Hepatocyte (in vitro differentiated cells): ENCODE data around the gene NKX2-2. TPM values are rescaled to one million over a fixed set of nuclear protein-coding genes. Genes with fewer than 3 reads are reported as not detected.

Experiments used
- DNase-seq: peaks from one replicate; pipeline ENCODE4 v3.0.0-alpha.2; 2016; ENCODE audit warnings: low spot score
- H2AFZ ChIP-seq: fragments of 200-600 bp; sonication (generic); 2 replicates; pipeline ENCODE4 v1.6.0; 2016; ENCODE audit warnings: antibody characterized with exemption, mild to moderate bottlenecking
- H3K27ac ChIP-seq: fragments of 200-600 bp; sonication (generic); 2 replicates; pipeline ENCODE4 v1.5.1; 2016; ENCODE audit warnings: mild to moderate bottlenecking
- H3K27me3 ChIP-seq: fragments of 200-600 bp; sonication (generic); 2 replicates; pipeline ENCODE4 v1.6.1; 2016
- H3K36me3 ChIP-seq: fragments of 200-600 bp; sonication (generic); replicated peaks from 2 replicates; pipeline ENCODE4 v1.5.1; 2016; ENCODE audit warnings: low read depth; ENCODE audit not compliant: insufficient read depth
- H3K4me1 ChIP-seq: fragments of 200-600 bp; sonication (generic); 2 replicates; pipeline ENCODE4 v1.5.1; 2016; ENCODE audit warnings: mild to moderate bottlenecking, moderate library complexity; ENCODE audit not compliant: insufficient read depth
- H3K4me2 ChIP-seq: fragments of 200-600 bp; sonication (generic); 2 replicates; pipeline ENCODE4 v1.6.0; 2016
- H3K4me3 ChIP-seq: fragments of 200-600 bp; sonication (generic); 2 replicates; pipeline ENCODE4 v1.5.1; 2016; ENCODE audit warnings: mild to moderate bottlenecking
- H3K79me2 ChIP-seq: fragments of 200-600 bp; sonication (generic); 2 replicates; pipeline ENCODE4 v1.6.0; 2017; ENCODE audit warnings: mild to moderate bottlenecking
- H3K9me2 ChIP-seq: fragments of 200-600 bp; sonication (generic); replicated peaks from 2 replicates; pipeline ENCODE4 v1.6.0; 2017; ENCODE audit warnings: mild to moderate bottlenecking; ENCODE audit not compliant: insufficient read depth
- H3K9me3 ChIP-seq: fragments of 200-600 bp; sonication (generic); 2 replicates; pipeline ENCODE4 v1.5.1; 2016; ENCODE audit warnings: low read depth, mild to moderate bottlenecking
- H4K20me1 ChIP-seq: fragments of 200-600 bp; sonication (generic); 2 replicates; pipeline ENCODE4 v1.6.0; 2016; ENCODE audit warnings: mild to moderate bottlenecking; ENCODE audit not compliant: insufficient read depth, poor library complexity, severe bottlenecking
- CTCF ChIP-seq: fragments of 200-600 bp; sonication (generic); IDR thresholded peaks from 2 replicates; pipeline ENCODE4 v1.5.1; 2016; ENCODE audit warnings: antibody characterized with exemption, mild to moderate bottlenecking; ENCODE audit not compliant: poor library complexity
- EZH2 ChIP-seq: fragments of 200-600 bp; sonication (generic); IDR thresholded peaks from 2 replicates; pipeline ENCODE4 v1.6.1; 2016; ENCODE audit warnings: antibody characterized with exemption, mild to moderate bottlenecking, borderline replicate concordance
- EZH2phosphoT487 ChIP-seq: fragments of 200-600 bp; sonication (generic); IDR thresholded peaks from one replicate; pipeline ENCODE4 v1.6.1; 2018; ENCODE audit warnings: antibody characterized with exemption, mild to moderate bottlenecking, low read depth, moderate library complexity; ENCODE audit not compliant: unreplicated experiment, severe bottlenecking
- WGBS: methylation state at CpG from one replicate; pipeline ENCODE4 v1.1.6; 2016; ENCODE audit warnings: low lambda C conversion rate; ENCODE audit errors: missing lambda C conversion rate; 5-methylcytosine and 5-hydroxymethylcytosine counted together
- polyA plus RNA-seq: library from polyadenylated mRNA; unstranded; fragments of >200 nt; fragmentation: Nextera tagmentation; extraction: Ambion mirVana; gene quantifications from 2 replicates; pipeline ENCODE4 v1.2.1, GENCODE V29; 2016
- total RNA-seq: library from RNA; depleted of rRNA; stranded (reverse); fragments of >200 nt; gene quantifications from 2 replicates; pipeline ENCODE4 v1.2.3, GENCODE V29; 2014

The NKX2-2 gene
- total and polyA plus RNA-seq, 2 experiments from 2014 or later: 0.33 TPM; not detected in 1

- WGBS: 54% methylated on average over 4 of the region's 4 CpGs
- no peak overlapping the region for H3K4me2 ChIP-seq
- H3K27me3 ChIP-seq: peaks cover 67% of the 10 kb centered on the region
These were observed 15.2 kb downstream of the NKX2-2 start for GRCh38 chr20:21498635-21499034.

GRCh38 chr20:21498195-21498594 is 15.7 kb downstream of the NKX2-2 start:
- no peak for DNase-seq
- no peak for TF ChIP-seq EZH2phosphoT487
- TF ChIP-seq CTCF: no peak
- H3K4me2 ChIP-seq: no peak overlapping the region
- H3K4me3 ChIP-seq: no peak overlapping the region
- H4K20me1 ChIP-seq: no peaks in the 10 kb centered on the region
- H2AFZ ChIP-seq: no peak overlapping the region
- no peak overlapping the region for H3K27ac ChIP-seq
- H3K9me2 ChIP-seq: no peaks in the 10 kb centered on the region
- H3K9me3 ChIP-seq: no peaks in the 10 kb centered on the region
- no peaks in the 10 kb centered on the region for H3K4me1 ChIP-seq
- peaks cover 67% of the 10 kb centered on the region for H3K27me3 ChIP-seq
- H3K36me3 ChIP-seq: no peaks in the 10 kb centered on the region
- no peaks in the 10 kb centered on the region for H3K79me2 ChIP-seq
- WGBS: 73% methylated on average over 6 of the region's 6 CpGs

More at GRCh38 chr20:21498635-21499034, 15.2 kb downstream of the NKX2-2 start:
- TF ChIP-seq EZH2phosphoT487 (no peak), CTCF (no peak), EZH2 (no peak)
- H3K27ac ChIP-seq: no peak overlapping the region
- no peak for DNase-seq
- H3K9me3 ChIP-seq: no peaks in the 10 kb centered on the region
- no peaks in the 10 kb centered on the region for H3K36me3 ChIP-seq
- no peak overlapping the region for H3K4me3 ChIP-seq
- no peaks in the 10 kb centered on the region for H3K79me2 ChIP-seq
- no peak overlapping the region for H2AFZ ChIP-seq
- no peaks in the 10 kb centered on the region for H3K9me2 ChIP-seq
- no peaks in the 10 kb centered on the region for H4K20me1 ChIP-seq
- H3K4me1 ChIP-seq: no peaks in the 10 kb centered on the region

GRCh38 chr20:21496452-21496851 is 17.4 kb downstream of the NKX2-2 start:
- no peak overlapping the region for H3K27ac ChIP-seq
- no peak for DNase-seq
- H3K27me3 ChIP-seq: peaks cover 69% of the 10 kb centered on the region
- H3K4me3 ChIP-seq: no peak overlapping the region
- 91% methylated on average over 5 of the region's 5 CpGs for WGBS
- no peaks in the 10 kb centered on the region for H3K79me2 ChIP-seq
- H3K36me3 ChIP-seq: no peaks in the 10 kb centered on the region
- TF ChIP-seq CTCF (no peak), EZH2phosphoT487 (no peak), EZH2 (no peak)
- no peaks in the 10 kb centered on the region for H4K20me1 ChIP-seq
- no peaks in the 10 kb centered on the region for H3K9me3 ChIP-seq
- no peak overlapping the region for H3K4me2 ChIP-seq
- H3K4me1 ChIP-seq: no peaks in the 10 kb centered on the region
- H3K9me2 ChIP-seq: no peaks in the 10 kb centered on the region
- no peak overlapping the region for H2AFZ ChIP-seq

- Histone ChIP-seq H3K4me1 (no peaks in the 10 kb centered on the region), H3K4me3 (no peak overlapping the region), H3K9me2 (no peaks in the 10 kb centered on the region), H3K9me3 (no peaks in the 10 kb centered on the region), H3K4me2 (no peak overlapping the region), H3K27ac (no peak overlapping the region), H3K36me3 (no peaks in the 10 kb centered on the region), H2AFZ (no peak overlapping the region), H3K79me2 (no peaks in the 10 kb centered on the region), H4K20me1 (no peaks in the 10 kb centered on the region), H3K27me3 (peaks cover 58% of the 10 kb centered on the region)
- WGBS: 90% methylated on average over 6 of the region's 6 CpGs
- no peak for TF ChIP-seq EZH2phosphoT487
- no peak for TF ChIP-seq CTCF
- TF ChIP-seq EZH2: no peak
- DNase-seq: no peak
These were observed 20.8 kb downstream of the NKX2-2 start for GRCh38 chr20:21493049-21493448.
